IMR-90 (cell line): ENCODE data around the gene STPG4. TPM values are rescaled to one million over a fixed set of nuclear protein-coding genes. Genes with fewer than 3 reads are reported as not detected.
A peak's percentile ranks its signal among the peaks of the same experiment; 100 is the strongest.

Source experiments
- ATAC-seq: fragments of 200-7000 bp; cut with Tn5 transposase; 2 replicates; pipeline ENCODE4 v1.9.1; 2020; ENCODE audit warnings: low read depth, mild to moderate bottlenecking, moderate library complexity
- BruUV-seq: library from RNA; stranded (reverse); fragments of 400-500 nt; replicated peaks from 2 replicates; lab custom pipeline; 2021; lab: Mats Ljungman, UMichigan
- CTCF ChIA-PET: fragments of 300-600 bp; formaldehyde crosslinking; extraction: SDS; loops from one replicate; lab custom pipeline; 2021; ENCODE audit warnings: antibody characterized with exemption; lab: Yijun Ruan, JAX
- POLR2A ChIA-PET: fragments of 300-600 bp; sonication (Branson Sonifier 250); formaldehyde crosslinking; loops from one replicate; lab custom pipeline; 2022; ENCODE audit warnings: antibody characterized with exemption; ENCODE audit not compliant: unreplicated experiment; lab: Charles Lee
- DNase-seq: peaks from one replicate; pipeline ENCODE4 v3.0.0; 2013
- H2AFZ ChIP-seq: replicated peaks from 2 replicates; pipeline ENCODE3; 2013; ENCODE audit warnings: low read length, mild to moderate bottlenecking; ENCODE audit not compliant: poor library complexity
- H2AK5ac ChIP-seq: 2 replicates; pipeline ENCODE4 v1.6.1; 2013; ENCODE audit warnings: low read depth, low read length, inconsistent platforms
- H2AK9ac ChIP-seq: replicated peaks from 2 replicates; pipeline ENCODE3; 2013; ENCODE audit warnings: mild to moderate bottlenecking, low read depth, low read length, moderate library complexity; ENCODE audit not compliant: poor library complexity
- H2BK120ac ChIP-seq: 2 replicates; pipeline ENCODE4 v1.6.1; 2013; ENCODE audit warnings: low read depth, low read length, inconsistent platforms
- H2BK15ac ChIP-seq: 3 replicates; pipeline ENCODE4 v1.6.1; 2013; ENCODE audit warnings: low read depth, low read length, inconsistent platforms
- H2BK20ac ChIP-seq: 2 replicates; pipeline ENCODE4 v1.6.1; 2013; ENCODE audit warnings: low read depth, mild to moderate bottlenecking, inconsistent platforms, low read length, moderate library complexity
- H2BK5ac ChIP-seq: 2 replicates; pipeline ENCODE4 v1.6.1; 2013; ENCODE audit warnings: mild to moderate bottlenecking, low read depth, low read length, inconsistent platforms; ENCODE audit not compliant: poor library complexity, severe bottlenecking
- H3K14ac ChIP-seq: replicated peaks from 2 replicates; pipeline ENCODE4 v1.6.1; 2013; ENCODE audit warnings: low read depth, low read length, inconsistent platforms
- H3K18ac ChIP-seq: 2 replicates; pipeline ENCODE4 v1.6.1; 2013; ENCODE audit warnings: low read depth, low read length, control low read depth
- H3K23ac ChIP-seq: 2 replicates; pipeline ENCODE4 v1.6.1; 2013; ENCODE audit warnings: low read depth, low read length, inconsistent platforms
- H3K27ac ChIP-seq: 2 replicates; pipeline ENCODE4 v1.5.1; 2013; ENCODE audit warnings: mild to moderate bottlenecking, control low read depth, low read length; ENCODE audit not compliant: insufficient read depth
- H3K27me3 ChIP-seq: 2 replicates; pipeline ENCODE4 v1.6.1; 2013; ENCODE audit warnings: low read length; ENCODE audit not compliant: control insufficient read depth, insufficient read depth
- H3K36me3 ChIP-seq: 2 replicates; pipeline ENCODE4 v1.6.1; 2013; ENCODE audit warnings: low read length, mixed read lengths; ENCODE audit not compliant: control insufficient read depth, insufficient read depth
- H3K4ac ChIP-seq: 2 replicates; pipeline ENCODE4 v1.6.1; 2013; ENCODE audit warnings: low read depth, low read length, inconsistent platforms
- H3K4me1 ChIP-seq: 2 replicates; pipeline ENCODE4 v1.6.1; 2013; ENCODE audit warnings: low read length, mixed read lengths; ENCODE audit not compliant: control insufficient read depth, insufficient read depth
- H3K4me2 ChIP-seq: 2 replicates; pipeline ENCODE4 v1.6.1; 2013; ENCODE audit warnings: low read depth, mild to moderate bottlenecking, control low read depth, low read length, moderate library complexity
- H3K4me3 ChIP-seq: 2 replicates; pipeline ENCODE4 v1.5.1; 2013; ENCODE audit warnings: low read depth, mild to moderate bottlenecking, control low read depth, low read length, moderate library complexity; ENCODE audit not compliant: insufficient read depth
- H3K56ac ChIP-seq: 2 replicates; pipeline ENCODE4 v1.6.1; 2013; ENCODE audit warnings: low read length, inconsistent platforms; ENCODE audit not compliant: insufficient read depth; ENCODE audit errors: extremely low read depth
- H3K79me1 ChIP-seq, 2 experiments: 2 replicates each; pipeline ENCODE4 v1.6.1; 2013; ENCODE audit warnings: low read length in 2 of 2, inconsistent platforms in 1 of 2, low read depth in 1 of 2
- H3K9ac ChIP-seq: 2 replicates; pipeline ENCODE4 v1.6.1; 2013; ENCODE audit warnings: low read depth, low read length, control low read depth
- H3K9me1 ChIP-seq: 2 replicates; pipeline ENCODE4 v1.6.1; 2013; ENCODE audit warnings: low read length, inconsistent platforms; ENCODE audit not compliant: insufficient read depth
- H3K9me3 ChIP-seq: 2 replicates; pipeline ENCODE4 v1.6.1; 2013; ENCODE audit warnings: low read length; ENCODE audit not compliant: control insufficient read depth, insufficient read depth
- H4K20me1 ChIP-seq: 2 replicates; pipeline ENCODE4 v1.6.1; 2013; ENCODE audit warnings: low read length, inconsistent platforms; ENCODE audit not compliant: insufficient read depth
- H4K5ac ChIP-seq: 2 replicates; pipeline ENCODE4 v1.6.1; 2013; ENCODE audit warnings: mild to moderate bottlenecking, low read depth, low read length, control low read depth
- H4K8ac ChIP-seq, 2 experiments: 2 replicates each; pipeline ENCODE4 v1.6.1; 2013; ENCODE audit warnings: low read depth in 2 of 2, low read length in 2 of 2, control low read depth in 1 of 2, inconsistent platforms in 1 of 2
- H4K91ac ChIP-seq: 2 replicates; pipeline ENCODE4 v1.6.1; 2013; ENCODE audit warnings: low read depth, low read length, inconsistent platforms; ENCODE audit not compliant: insufficient read depth
- BHLHE40 ChIP-seq: fragments of 150-350 bp; IDR thresholded peaks from 2 replicates; pipeline ENCODE4 v1.6.1; 2016; ENCODE audit warnings: mild to moderate bottlenecking, low read depth, low read length
- CEBPB ChIP-seq: IDR thresholded peaks from 2 replicates; pipeline ENCODE4 v1.6.1; 2012; ENCODE audit warnings: low read depth, low read length, improper control_type of control experiment
- CHD1 ChIP-seq: IDR thresholded peaks from 2 replicates; pipeline ENCODE4 v1.6.1; 2012; ENCODE audit warnings: low read depth, low read length, improper control_type of control experiment
- FOS ChIP-seq: fragments of 150-350 bp; IDR thresholded peaks from 2 replicates; pipeline ENCODE4 v1.6.1; 2016; ENCODE audit warnings: low read depth, low read length
- MAFK ChIP-seq: IDR thresholded peaks from 2 replicates; pipeline ENCODE4 v1.6.1; 2012; ENCODE audit warnings: low read depth, low read length, improper control_type of control experiment
- MAZ ChIP-seq: IDR thresholded peaks from 2 replicates; pipeline ENCODE4 v1.6.1; 2012; ENCODE audit warnings: low read depth, mild to moderate bottlenecking, low read length, improper control_type of control experiment, moderate library complexity, borderline replicate concordance
- MXI1 ChIP-seq: IDR thresholded peaks from 2 replicates; pipeline ENCODE4 v1.6.1; 2012; ENCODE audit warnings: low read depth, mild to moderate bottlenecking, low read length, moderate library complexity, borderline replicate concordance
- NFE2L2 ChIP-seq: fragments of 150-350 bp; IDR thresholded peaks from 2 replicates; pipeline ENCODE4 v1.6.1; 2016; ENCODE audit warnings: low read depth, mild to moderate bottlenecking, low read length
- POLR2A ChIP-seq: IDR thresholded peaks from 2 replicates; pipeline ENCODE4 v1.6.1; 2012; ENCODE audit warnings: mild to moderate bottlenecking, low read depth, low read length
- RCOR1 ChIP-seq: IDR thresholded peaks from 2 replicates; pipeline ENCODE4 v1.6.1; 2012; ENCODE audit warnings: mild to moderate bottlenecking, low read length, improper control_type of control experiment; ENCODE audit not compliant: insufficient replicate concordance
- RFX5 ChIP-seq: IDR thresholded peaks from 2 replicates; pipeline ENCODE4 v1.8.0; 2012; ENCODE audit warnings: low read depth, mild to moderate bottlenecking, low read length, moderate library complexity
- WGBS, 2 experiments: methylation state at CpG; one replicate each; pipeline versions ENCODE4 v1.1.5 to v1.1.7; 2013; ENCODE audit warnings: missing lambda C conversion rate in 2 of 2; ENCODE audit not compliant: insufficient read length in 1 of 2; ENCODE audit errors: extremely low coverage in 2 of 2; 5-methylcytosine and 5-hydroxymethylcytosine counted together
- dilution Hi-C: fragments of 300-500 bp; cut with HindIII; formaldehyde crosslinking; loops from one replicate; pipeline ENCODE4 v1.14.3; 2018; ENCODE audit warnings: low sequenced_read_pairs; ENCODE audit not compliant: unreplicated experiment
- in situ Hi-C: fragments of 300-500 bp; cut with MboI; formaldehyde crosslinking; loops from 3 replicates; pipeline ENCODE4 v1.14.3; 2019; ENCODE audit warnings: low sequenced_read_pairs, inconsistent platforms, mixed read lengths
- intact Hi-C: fragments of 100-400 bp; cut with micrococcal nuclease; formaldehyde crosslinking; loops from 2 replicates; pipeline ENCODE4 v1.10.0; 2022
- polyA plus RNA-seq, 3 experiments: library from polyadenylated mRNA; depleted of rRNA; stranded (reverse); fragments of >200 nt; gene quantifications; 2 replicates each; pipeline ENCODE4 v1.2.3, GENCODE V29; 2012; ENCODE audit warnings: low replicate concordance in 1 of 3
- total RNA-seq: library from RNA; depleted of rRNA; stranded (reverse); fragments of >200 nt; gene quantifications from 2 replicates; pipeline ENCODE4 v1.2.3, GENCODE V29; 2012
- TF ChIP-seq, protein P1 (sequence below): conservative IDR thresholded peaks from 2 replicates; pipeline ENCODE4 v1.5.1; 2012; ENCODE audit warnings: mild to moderate bottlenecking, low read depth, low read length, improper control_type of control experiment
- TF ChIP-seq, protein P2 (sequence below): fragments of 150-350 bp; IDR thresholded peaks from 2 replicates; pipeline ENCODE4 v1.6.1; 2017; ENCODE audit warnings: mild to moderate bottlenecking, antibody characterized with exemption, low read length, low read depth
- TF ChIP-seq, protein P3 (sequence below): fragments of 150-350 bp; IDR thresholded peaks from 2 replicates; pipeline ENCODE4 v1.6.1; 2016; ENCODE audit warnings: low read depth, mild to moderate bottlenecking, low read length, moderate library complexity, borderline replicate concordance

Gene STPG4
- total and polyA plus RNA-seq, 2 of the 4 experiments (the other 2 are of a cell fraction) = 0.12 to 0.18 TPM

DNA sequence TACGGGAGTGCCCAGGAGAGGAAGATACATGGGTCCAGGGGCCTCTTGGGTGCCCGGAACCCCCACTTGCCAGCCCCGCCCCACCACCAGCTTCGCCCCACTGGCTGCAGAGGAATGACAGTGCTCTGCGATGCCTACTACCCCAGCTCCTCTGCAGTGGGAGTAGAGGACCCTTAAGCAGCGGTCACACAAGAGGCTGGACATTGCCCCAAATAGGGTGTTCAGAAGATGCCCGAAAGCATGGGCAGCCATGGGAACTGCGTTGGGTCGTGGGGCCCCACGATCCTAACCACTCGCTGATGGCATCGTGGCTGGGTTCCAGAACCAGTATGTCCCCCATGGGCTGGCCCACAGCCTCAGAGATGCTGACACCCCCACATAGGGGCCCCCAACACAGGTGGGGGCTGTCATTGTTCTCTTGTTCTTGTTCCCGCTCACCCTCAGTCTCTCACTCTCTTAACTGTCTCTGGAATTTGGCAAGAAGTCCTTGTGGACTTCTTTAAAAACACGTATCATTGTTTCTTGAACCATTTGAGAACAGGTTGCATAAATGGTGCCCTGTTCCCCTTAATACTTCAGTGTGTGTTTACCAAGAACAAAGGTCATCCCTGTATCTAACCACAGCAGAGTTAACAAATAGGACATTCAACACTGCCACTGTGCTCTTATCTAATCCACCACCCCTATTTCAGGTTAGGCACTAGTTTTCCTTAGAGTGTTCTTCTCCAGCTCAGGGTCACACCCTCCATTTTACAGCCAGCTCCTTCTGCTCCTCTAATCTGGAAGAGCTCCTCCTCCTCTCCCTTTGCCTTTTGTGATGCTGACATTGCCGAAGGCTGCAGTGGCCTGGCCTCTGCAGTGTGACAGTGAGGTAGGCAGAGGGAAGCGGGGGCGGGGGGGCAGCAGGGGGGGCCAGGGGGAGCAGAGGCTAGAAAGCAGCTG, 76.3 kb downstream of the STPG4 start:
- peak overlapping the region; percentile 100 for H2AK5ac ChIP-seq
- CTCF ChIA-PET = no interaction called here
- H4K20me1 ChIP-seq = no peaks in the 10 kb centered on the region
- H3K14ac ChIP-seq = peak overlapping the region; percentile 99
- H3K27me3 ChIP-seq = no peaks in the 10 kb centered on the region
- no peak overlapping the region for H3K4me3 ChIP-seq
- H3K9me1 ChIP-seq = peaks cover 37% of the 10 kb centered on the region
- peaks cover 0 to 45% of the 10 kb centered on the region in 2 experiments; a peak in 3 of 4 replicates for H3K79me1 ChIP-seq
- H2BK20ac ChIP-seq = peak overlapping the region; percentile 100
- peak overlapping the region; percentile 100 for H2BK120ac ChIP-seq
- peak overlapping the region; percentile 100 for H3K4ac ChIP-seq
- ATAC-seq (no peak), DNase-seq (no peak)
- 0 out of 2 replicates have a peak overlapping the region, but pooled peaks have one; percentile 18 for H3K18ac ChIP-seq
- H4K5ac ChIP-seq = no peak overlapping the region; the same call in 1 of the 2 replicates
- H2AFZ ChIP-seq = peak overlapping the region; percentile 75
- peak overlapping the region; percentile 98 for H2BK5ac ChIP-seq
- no peaks in the 10 kb centered on the region for H3K36me3 ChIP-seq
- no peak overlapping the region for H3K9ac ChIP-seq
- peak overlapping the region; percentile 37; the same call in 2 of the 3 replicates for H2BK15ac ChIP-seq
- dilution Hi-C loops = no loop called here
- H3K9me3 ChIP-seq = no peaks in the 10 kb centered on the region
- peak overlapping the region; percentile 100 for H4K91ac ChIP-seq
- intact Hi-C loops = no loop called here
- no TSS peak for BruUV-seq
- H3K56ac ChIP-seq = no peak overlapping the region
- no peak overlapping the region for H3K27ac ChIP-seq
- H3K4me2 ChIP-seq = no peak overlapping the region
- H3K4me1 ChIP-seq = peaks cover 32% of the 10 kb centered on the region
- peak overlapping the region; percentile 75 for H3K23ac ChIP-seq
- H2AK9ac ChIP-seq = peak overlapping the region; percentile 80
- POLR2A ChIA-PET = no interaction called here
- in situ Hi-C loops = no loop called here
- H4K8ac ChIP-seq = peak overlapping the region; percentile 83 to 92; a peak in 3 of 4 replicates
- 100% methylated on average over 5 of the region's 17 CpGs; no CpG with 5 or more reads in 1 of the 2 experiments for WGBS, 2 experiments
- TF ChIP-seq FOS = no peak
- TF ChIP-seq RCOR1 = no peak
- TF ChIP-seq, protein P1, sequence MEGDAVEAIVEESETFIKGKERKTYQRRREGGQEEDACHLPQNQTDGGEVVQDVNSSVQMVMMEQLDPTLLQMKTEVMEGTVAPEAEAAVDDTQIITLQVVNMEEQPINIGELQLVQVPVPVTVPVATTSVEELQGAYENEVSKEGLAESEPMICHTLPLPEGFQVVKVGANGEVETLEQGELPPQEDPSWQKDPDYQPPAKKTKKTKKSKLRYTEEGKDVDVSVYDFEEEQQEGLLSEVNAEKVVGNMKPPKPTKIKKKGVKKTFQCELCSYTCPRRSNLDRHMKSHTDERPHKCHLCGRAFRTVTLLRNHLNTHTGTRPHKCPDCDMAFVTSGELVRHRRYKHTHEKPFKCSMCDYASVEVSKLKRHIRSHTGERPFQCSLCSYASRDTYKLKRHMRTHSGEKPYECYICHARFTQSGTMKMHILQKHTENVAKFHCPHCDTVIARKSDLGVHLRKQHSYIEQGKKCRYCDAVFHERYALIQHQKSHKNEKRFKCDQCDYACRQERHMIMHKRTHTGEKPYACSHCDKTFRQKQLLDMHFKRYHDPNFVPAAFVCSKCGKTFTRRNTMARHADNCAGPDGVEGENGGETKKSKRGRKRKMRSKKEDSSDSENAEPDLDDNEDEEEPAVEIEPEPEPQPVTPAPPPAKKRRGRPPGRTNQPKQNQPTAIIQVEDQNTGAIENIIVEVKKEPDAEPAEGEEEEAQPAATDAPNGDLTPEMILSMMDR = no peak
- TF ChIP-seq CHD1 = no peak
- no peak for TF ChIP-seq MAZ
- TF ChIP-seq NFE2L2 = no peak
- TF ChIP-seq MAFK = no peak
- TF ChIP-seq, protein P2, sequence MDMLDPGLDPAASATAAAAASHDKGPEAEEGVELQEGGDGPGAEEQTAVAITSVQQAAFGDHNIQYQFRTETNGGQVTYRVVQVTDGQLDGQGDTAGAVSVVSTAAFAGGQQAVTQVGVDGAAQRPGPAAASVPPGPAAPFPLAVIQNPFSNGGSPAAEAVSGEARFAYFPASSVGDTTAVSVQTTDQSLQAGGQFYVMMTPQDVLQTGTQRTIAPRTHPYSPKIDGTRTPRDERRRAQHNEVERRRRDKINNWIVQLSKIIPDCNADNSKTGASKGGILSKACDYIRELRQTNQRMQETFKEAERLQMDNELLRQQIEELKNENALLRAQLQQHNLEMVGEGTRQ = no peak
- TF ChIP-seq POLR2A = no peak
- TF ChIP-seq, protein P3, sequence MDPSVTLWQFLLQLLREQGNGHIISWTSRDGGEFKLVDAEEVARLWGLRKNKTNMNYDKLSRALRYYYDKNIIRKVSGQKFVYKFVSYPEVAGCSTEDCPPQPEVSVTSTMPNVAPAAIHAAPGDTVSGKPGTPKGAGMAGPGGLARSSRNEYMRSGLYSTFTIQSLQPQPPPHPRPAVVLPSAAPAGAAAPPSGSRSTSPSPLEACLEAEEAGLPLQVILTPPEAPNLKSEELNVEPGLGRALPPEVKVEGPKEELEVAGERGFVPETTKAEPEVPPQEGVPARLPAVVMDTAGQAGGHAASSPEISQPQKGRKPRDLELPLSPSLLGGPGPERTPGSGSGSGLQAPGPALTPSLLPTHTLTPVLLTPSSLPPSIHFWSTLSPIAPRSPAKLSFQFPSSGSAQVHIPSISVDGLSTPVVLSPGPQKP = no peak
- no peak for TF ChIP-seq BHLHE40
- no peak for TF ChIP-seq MXI1
- TF ChIP-seq CEBPB = no peak
- no peak for TF ChIP-seq RFX5
